Germinal center (tissue), 1 donor: ENCODE results near the gene SIL1.
"Not testable (repeated sequence)": the region's sequence is repeated elsewhere in the genome, so short reads cannot be mapped to it uniquely, and the experiment has no call there.

Experiments used
- DNase-seq: peaks from one replicate; pipeline ENCODE4 v3.0.0; 2012; ENCODE audit warnings: mixed read lengths, low spot score

The SIL1 gene

GRCh38 chr5:139105621-139106071 lies 92.5 kb downstream of the SIL1 start:
- no peak for DNase-seq

GRCh38 chr5:139104577-139105276 lies 93.4 kb downstream of the SIL1 start:
- no peak for DNase-seq

GRCh38 chr5:139103762-139104161 lies 94.4 kb downstream of the SIL1 start:
- DNase-seq = no peak

GRCh38 chr5:139100825-139101224 lies 97.3 kb downstream of the SIL1 start:
- DNase-seq = no peak

GRCh38 chr5:139094154-139095131 lies 103.7 kb downstream of the SIL1 start:
- no peak for DNase-seq

- DNase-seq = no peak
These were observed 105.3 kb downstream of the SIL1 start for GRCh38 chr5:139092741-139093343.

- no peak for DNase-seq
These were observed 106.6 kb downstream of the SIL1 start for GRCh38 chr5:139091439-139092156.

GRCh38 chr5:139090581-139090980 lies 107.6 kb downstream of the SIL1 start:
- no peak for DNase-seq

- no peak for DNase-seq
These were observed 110.1 kb downstream of the SIL1 start for GRCh38 chr5:139088024-139088423.

- DNase-seq = no peak
These were observed 115.2 kb downstream of the SIL1 start for GRCh38 chr5:139082813-139083498.

GRCh38 chr5:139079991-139080610 lies 118.1 kb downstream of the SIL1 start:
- no peak for DNase-seq

GRCh38 chr5:139079225-139079990 lies 118.8 kb downstream of the SIL1 start:
- DNase-seq = no peak

- DNase-seq = no peak
These were observed 119.8 kb downstream of the SIL1 start for GRCh38 chr5:139078345-139078744.

GRCh38 chr5:139077899-139078298 lies 120.3 kb downstream of the SIL1 start:
- DNase-seq = no peak

- DNase-seq = no peak
These were observed 122.1 kb downstream of the SIL1 start for GRCh38 chr5:139076111-139076510.

GRCh38 chr5:139075066-139076050 lies 122.8 kb downstream of the SIL1 start:
- DNase-seq = no peak

GRCh38 chr5:139073956-139074355 lies 124.2 kb downstream of the SIL1 start:
- DNase-seq = not testable (repeated sequence)

- no peak for DNase-seq
These were observed 129.5 kb downstream of the SIL1 start for GRCh38 chr5:139068494-139069151.
